Endometrium (tissue), 2 donors: ENCODE measurements around the gene DCP2.

Experiments
- FAIRE-seq: peaks from 2 replicates; lab custom pipeline; 2012; peaks lifted over from hg19 to GRCh38; lab: Jason Lieb, UNC
- donor health status: control.
- donor health status: control.

DCP2 gene

GRCh38 chr5:113047733-113048652, 71.4 kb downstream of the DCP2 start:
- FAIRE-seq = no peak

- FAIRE-seq = no peak
Observed at GRCh38 chr5:113048931-113049330, 72.3 kb downstream of the DCP2 start.

- FAIRE-seq = no peak
Observed at GRCh38 chr5:113050721-113051382, 74.3 kb downstream of the DCP2 start.

GRCh38 chr5:113052041-113052795, 75.6 kb downstream of the DCP2 start:
- FAIRE-seq = no peak

GRCh38 chr5:113053511-113053995, 77.0 kb downstream of the DCP2 start:
- FAIRE-seq = no peak

GRCh38 chr5:113054899-113055298, 78.3 kb downstream of the DCP2 start:
- no peak for FAIRE-seq

GRCh38 chr5:113056988-113057387, 80.4 kb downstream of the DCP2 start:
- FAIRE-seq = no peak

GRCh38 chr5:113057557-113057984, 81.0 kb downstream of the DCP2 start:
- no peak for FAIRE-seq

- FAIRE-seq = no peak
Observed at GRCh38 chr5:113058269-113058668, 81.7 kb downstream of the DCP2 start.

GRCh38 chr5:113058706-113059226, 82.2 kb downstream of the DCP2 start:
- no peak for FAIRE-seq

GRCh38 chr5:113059232-113060040, 82.8 kb downstream of the DCP2 start:
- FAIRE-seq = no peak

GRCh38 chr5:113060408-113061025, 83.9 kb downstream of the DCP2 start:
- FAIRE-seq = no peak

GRCh38 chr5:113061846-113062780, 85.5 kb downstream of the DCP2 start:
- FAIRE-seq = no peak

GRCh38 chr5:113062869-113063508, 86.4 kb downstream of the DCP2 start:
- FAIRE-seq = no peak

- no peak for FAIRE-seq
Observed at GRCh38 chr5:113063927-113064326, 87.3 kb downstream of the DCP2 start.

GRCh38 chr5:113064806-113065205, 88.2 kb downstream of the DCP2 start:
- no peak for FAIRE-seq

GRCh38 chr5:113065626-113066025, 89.0 kb downstream of the DCP2 start:
- no peak for FAIRE-seq

GRCh38 chr5:113067635-113068344, 91.2 kb downstream of the DCP2 start:
- no peak for FAIRE-seq

GRCh38 chr5:113068559-113068958, 92.0 kb downstream of the DCP2 start:
- FAIRE-seq = no peak
